Esophagus squamous epithelium (tissue), 5 donors: ENCODE measurements around the gene COQ7. TPM values are rescaled to one million over a fixed set of nuclear protein-coding genes. Genes with fewer than 3 reads are reported as not detected.
A peak's percentile ranks its signal among the peaks of the same experiment; 100 is the strongest.

Experiments used
- DNase-seq: peaks from one replicate; lab custom pipeline; 2025; lab: John Stamatoyannopoulos, UW
- H3K27ac ChIP-seq, 4 donors: fragments of 200-600 bp; sonication (generic); one replicate each; pipeline ENCODE4 v1.5.1; 2016 to 2019; ENCODE audit warnings: mild to moderate bottlenecking in 1 of 4
- H3K27me3 ChIP-seq, 4 donors: fragments of 200-600 bp; sonication (generic); 1 replicate in 3 of 4; 2 replicates in 1 of 4; pipeline versions ENCODE4 v1.5.1 to v1.6.0; 2017 to 2021; ENCODE audit warnings: antibody characterized with exemption in 1 of 4
- H3K36me3 ChIP-seq, 3 donors: fragments of 200-600 bp; sonication (generic); one replicate each; pipeline ENCODE4 v1.5.1; 2016 to 2019
- H3K4me1 ChIP-seq, 3 donors: fragments of 200-600 bp; sonication (generic); one replicate each; pipeline ENCODE4 v1.5.1; 2017 to 2019
- H3K4me3 ChIP-seq, 4 donors: fragments of 200-600 bp; sonication (generic); 1 replicate in 3 of 4; 2 replicates in 1 of 4; pipeline ENCODE4 v1.5.1; 2016 to 2019; ENCODE audit warnings: mild to moderate bottlenecking in 2 of 4, moderate library complexity in 1 of 4
- H3K9me3 ChIP-seq, 3 donors: fragments of 200-600 bp; sonication (generic); one replicate each; pipeline ENCODE4 v1.5.1; 2016 to 2019
- CTCF ChIP-seq, 6 experiments: fragments of 450-650 bp in 4 of 6; fragments of 200-600 bp in 2 of 6; sonication (generic) in 2 of 6; IDR thresholded peaks; one replicate each; pipeline ENCODE4 v1.5.1; 2016 to 2019; ENCODE audit warnings: antibody characterized with exemption in 6 of 6, mild to moderate bottlenecking in 4 of 6, moderate library complexity in 4 of 6
- POLR2A ChIP-seq, 4 donors: fragments of 450-650 bp; IDR thresholded peaks; one replicate each; pipeline ENCODE4 v1.6.1; 2017; ENCODE audit warnings: antibody characterized with exemption in 4 of 4, mild to moderate bottlenecking in 4 of 4, moderate library complexity in 3 of 4
- WGBS, 2 donors: methylation state at CpG; one replicate each; pipeline ENCODE4 v1.1.5; 2018; 5-methylcytosine and 5-hydroxymethylcytosine counted together
- intact Hi-C: fragments of 100-400 bp; cut with DNase I; formaldehyde crosslinking; loops from one replicate; pipeline ENCODE4 v1.15.0; 2022
- total RNA-seq, 4 donors: library from RNA; depleted of rRNA; stranded (reverse); fragments of >200 nt; gene quantifications; one replicate each; pipeline ENCODE4 v1.1.0, GENCODE V29; 2016
- donor health status: DM: yes; HTN: yes; CAD: no.

The COQ7 gene
- total RNA-seq, 4 donors from 2014 or later: 5.6 to 14.4 (median 12.5) TPM

GRCh38 chr16:19106625-19107020 lies 39.2 kb downstream of the COQ7 start:
- H3K27me3 ChIP-seq: no peaks in the 10 kb centered on the region
- H3K36me3 ChIP-seq: no peaks in the 10 kb centered on the region
- no peak overlapping the region for H3K27ac ChIP-seq
- intact Hi-C loops: no loop called here
- TF ChIP-seq POLR2A (IDR thresholded peaks at IDR 0.05) (no peak), CTCF (IDR thresholded peaks at IDR 0.05) (no peak)
- no peak for DNase-seq
- H3K9me3 ChIP-seq: no peaks in the 10 kb centered on the region
- 100% methylated on average over 2 of the region's 2 CpGs for WGBS, 2 donors
- H3K4me3 ChIP-seq: no peak overlapping the region
- H3K4me1 ChIP-seq: peaks cover 0 to 10% (median 0%) of the 10 kb centered on the region in 3 donors

GRCh38 chr16:19108409-19109287 lies 41.2 kb downstream of the COQ7 start:
- peaks cover 6 to 26% (median 8%) of the 10 kb centered on the region in 3 donors for H3K4me1 ChIP-seq
- intact Hi-C loops: no loop called here
- no peak for DNase-seq

GRCh38 chr16:19109288-19109664 lies 41.9 kb downstream of the COQ7 start:
- Histone ChIP-seq H3K4me1 (peaks cover 6 to 29% (median 8%) of the 10 kb centered on the region in 3 donors), H3K4me3 (no peak overlapping the region), H3K36me3 (no peaks in the 10 kb centered on the region), H3K9me3 (no peaks in the 10 kb centered on the region), H3K27ac (no peak overlapping the region), H3K27me3 (no peaks in the 10 kb centered on the region)
- no peak for DNase-seq
- intact Hi-C loops: no loop called here
- TF ChIP-seq CTCF (IDR thresholded peaks at IDR 0.05) (no peak), POLR2A (IDR thresholded peaks at IDR 0.05) (no peak)
- 79 to 80% methylated on average over 4 of the region's 4 CpGs for WGBS, 2 donors

More at GRCh38 chr16:19108409-19109287, 41.2 kb downstream of the COQ7 start:
- Histone ChIP-seq H3K36me3 (no peaks in the 10 kb centered on the region), H3K4me3 (no peak overlapping the region), H3K27ac (no peak overlapping the region), H3K9me3 (no peaks in the 10 kb centered on the region), H3K27me3 (no peaks in the 10 kb centered on the region)
- WGBS, 2 donors: 84 to 86% methylated on average over 9 of the region's 9 CpGs
- no peak for TF ChIP-seq POLR2A (IDR thresholded peaks at IDR 0.05)
- no peak for TF ChIP-seq CTCF (IDR thresholded peaks at IDR 0.05)

GRCh38 chr16:19110537-19111360 lies 43.3 kb downstream of the COQ7 start:
- TF ChIP-seq POLR2A (IDR thresholded peaks at IDR 0.05): no peak
- TF ChIP-seq CTCF (IDR thresholded peaks at IDR 0.05): no peak
- intact Hi-C loops: no loop called here
- Histone ChIP-seq H3K4me1 (peaks cover 16 to 43% (median 21%) of the 10 kb centered on the region in 3 donors), H3K9me3 (no peaks in the 10 kb centered on the region), H3K27me3 (no peaks in the 10 kb centered on the region), H3K27ac (no peak overlapping the region), H3K36me3 (peaks cover 0 to 3% (median 0%) of the 10 kb centered on the region in 3 donors), H3K4me3 (no peak overlapping the region)
- DNase-seq: no peak
- WGBS, 2 donors: 84 to 88% methylated on average over 2 to 4 of the region's 4 CpGs

GRCh38 chr16:19112099-19112407 lies 44.6 kb downstream of the COQ7 start:
- H3K27ac ChIP-seq: peak overlapping the region in 2 of 4 donors; percentile 89 to 99
- H3K4me3 ChIP-seq: no peak overlapping the region
- H3K4me1 ChIP-seq: peaks cover 29 to 56% (median 34%) of the 10 kb centered on the region in 3 donors
- H3K27me3 ChIP-seq: no peaks in the 10 kb centered on the region
- no peaks in the 10 kb centered on the region for H3K9me3 ChIP-seq
- 88 to 97% methylated on average over 2 of the region's 2 CpGs for WGBS, 2 donors
- TF ChIP-seq CTCF (IDR thresholded peaks at IDR 0.05) (no peak), POLR2A (IDR thresholded peaks at IDR 0.05) (no peak)
- DNase-seq: no peak
- intact Hi-C loops: no loop called here
- H3K36me3 ChIP-seq: peaks cover 0 to 7% (median 0%) of the 10 kb centered on the region in 3 donors
